GM23338 (cell line): ENCODE data around the gene FAM131A. TPM values are rescaled to one million over a fixed set of nuclear protein-coding genes. Genes with fewer than 3 reads are reported as not detected.

Source experiments
- ATAC-seq: fragments of 200-7000 bp; cut with Tn5 transposase; 3 replicates; pipeline ENCODE4 v1.9.1; 2020
- DNase-seq: peaks from one replicate; pipeline ENCODE4 v3.0.0-alpha.2; 2015; ENCODE audit warnings: low spot score
- H2AFZ ChIP-seq: fragments of 200-600 bp; sonication (generic); 2 replicates; pipeline ENCODE4 v1.8.0; 2016; ENCODE audit warnings: antibody characterized with exemption, mild to moderate bottlenecking, moderate library complexity
- H3F3A ChIP-seq: fragments of 200-600 bp; sonication (generic); replicated peaks from 2 replicates; pipeline ENCODE4 v1.8.0; 2017; ENCODE audit warnings: antibody characterized with exemption, mixed run types, low read depth
- H3K27ac ChIP-seq: fragments of 200-600 bp; sonication (generic); 2 replicates; pipeline ENCODE4 v1.6.1; 2016; ENCODE audit warnings: low read depth
- H3K27me3 ChIP-seq: fragments of 200-600 bp; sonication (generic); 2 replicates; pipeline ENCODE4 v1.8.0; 2016; ENCODE audit warnings: mild to moderate bottlenecking, mixed run types, moderate library complexity; ENCODE audit not compliant: insufficient read depth
- H3K36me3 ChIP-seq: fragments of 200-600 bp; sonication (generic); 2 replicates; pipeline ENCODE4 v1.8.0; 2016; ENCODE audit warnings: mild to moderate bottlenecking; ENCODE audit not compliant: insufficient read depth
- H3K4me1 ChIP-seq: fragments of 200-600 bp; sonication (generic); 2 replicates; pipeline ENCODE4 v1.8.0; 2016; ENCODE audit warnings: mild to moderate bottlenecking, moderate library complexity; ENCODE audit not compliant: insufficient read depth
- H3K4me2 ChIP-seq: fragments of 200-600 bp; sonication (generic); 2 replicates; pipeline ENCODE4 v1.7.1; 2017; ENCODE audit warnings: mixed run types
- H3K4me3 ChIP-seq: fragments of 200-600 bp; sonication (generic); 2 replicates; pipeline ENCODE4 v1.6.1; 2016; ENCODE audit warnings: mixed run types
- H3K79me2 ChIP-seq: fragments of 200-600 bp; sonication (generic); replicated peaks from 2 replicates; pipeline ENCODE4 v1.8.0; 2017; ENCODE audit warnings: mild to moderate bottlenecking; ENCODE audit not compliant: insufficient read depth
- H3K9me2 ChIP-seq: fragments of 200-600 bp; sonication (generic); 2 replicates; pipeline ENCODE4 v1.8.0; 2017; ENCODE audit not compliant: insufficient read depth
- H4K20me1 ChIP-seq: fragments of 200-600 bp; sonication (generic); replicated peaks from 2 replicates; pipeline ENCODE4 v1.8.0; 2017; ENCODE audit warnings: mild to moderate bottlenecking; ENCODE audit not compliant: insufficient read depth
- H3K27ac Mint-ChIP-seq: 2 replicates; pipeline ENCODE4 v1.8.0; 2020; ENCODE audit warnings: inconsistent platforms, mild to moderate bottlenecking, moderate library complexity, mixed read lengths
- H3K27me3 Mint-ChIP-seq: 3 replicates; pipeline ENCODE4 v1.8.0; 2022; ENCODE audit warnings: low read depth, mild to moderate bottlenecking, moderate library complexity, mixed read lengths, inconsistent platforms; ENCODE audit not compliant: insufficient read depth, poor library complexity
- H3K36me3 Mint-ChIP-seq: 3 replicates; pipeline ENCODE4 v1.8.0; 2021; ENCODE audit warnings: low read depth, mild to moderate bottlenecking, inconsistent platforms, moderate library complexity, mixed read lengths
- H3K4me1 Mint-ChIP-seq: 3 replicates; pipeline ENCODE4 v1.8.0; 2020; ENCODE audit warnings: mild to moderate bottlenecking, inconsistent platforms, mixed read lengths
- H3K4me3 Mint-ChIP-seq: 3 replicates; pipeline ENCODE4 v1.8.0; 2021; ENCODE audit warnings: moderate library complexity, mild to moderate bottlenecking, inconsistent platforms, mixed read lengths
- H3K9me3 Mint-ChIP-seq: 3 replicates; pipeline ENCODE4 v1.8.0; 2020; ENCODE audit warnings: moderate library complexity, mild to moderate bottlenecking, inconsistent platforms, mixed read lengths
- CTCF ChIP-seq, 2 experiments: fragments of 200-600 bp in 1 of 2; sonication (generic) in 1 of 2; conservative IDR thresholded peaks; 2 replicates each; pipeline versions ENCODE4 v1.5.1 to v1.6.1; 2016 to 2017; ENCODE audit warnings: antibody characterized with exemption in 2 of 2, low read depth in 2 of 2, mild to moderate bottlenecking in 2 of 2, moderate library complexity in 1 of 2
- EZH2phosphoT487 ChIP-seq: fragments of 200-600 bp; sonication (generic); IDR thresholded peaks from one replicate; pipeline ENCODE4 v1.8.1; 2018; ENCODE audit warnings: antibody characterized with exemption; ENCODE audit not compliant: unreplicated experiment
- NANOG ChIP-seq: IDR thresholded peaks from 2 replicates; pipeline ENCODE4 v1.6.1; 2016; ENCODE audit warnings: antibody characterized with exemption, borderline replicate concordance
- POLR2AphosphoS5 ChIP-seq: IDR thresholded peaks from 2 replicates; pipeline ENCODE4 v1.6.1; 2016; ENCODE audit warnings: antibody characterized with exemption, low read depth
- REST ChIP-seq: IDR thresholded peaks from one replicate; pipeline ENCODE4 v1.6.1; 2018; ENCODE audit warnings: antibody characterized with exemption; ENCODE audit not compliant: unreplicated experiment
- ZNF114 ChIP-seq: fragments of 250-450 bp; sonication (Bioruptor Pico); IDR thresholded peaks from 2 replicates; pipeline ENCODE4 v1.5.0; 2020; ENCODE audit warnings: mild to moderate bottlenecking, moderate library complexity
- ZNF331 ChIP-seq: fragments of 250-450 bp; sonication (Bioruptor Pico); IDR thresholded peaks from 2 replicates; pipeline ENCODE4 v1.5.0; 2020; ENCODE audit warnings: low read depth, mild to moderate bottlenecking, moderate library complexity
- ZNF462 ChIP-seq: fragments of 250-450 bp; sonication (Bioruptor Pico); IDR thresholded peaks from 2 replicates; pipeline ENCODE4 v1.5.0; 2020; ENCODE audit warnings: mild to moderate bottlenecking, moderate library complexity
- polyA plus RNA-seq: library from polyadenylated mRNA; unstranded; fragments of >200 nt; fragmentation: Nextera tagmentation; extraction: Ambion mirVana; gene quantifications from 2 replicates; pipeline ENCODE4 v1.2.1, GENCODE V29; 2016
- total RNA-seq: library from RNA; depleted of rRNA; stranded (reverse); fragments of >200 nt; shearing (Covaris generic); gene quantifications from 2 replicates; pipeline ENCODE4 v1.2.3, GENCODE V29; 2014

Gene FAM131A
- total and polyA plus RNA-seq, 2 experiments from 2014 or later, result 6.7 to 31.8 TPM

DNA sequence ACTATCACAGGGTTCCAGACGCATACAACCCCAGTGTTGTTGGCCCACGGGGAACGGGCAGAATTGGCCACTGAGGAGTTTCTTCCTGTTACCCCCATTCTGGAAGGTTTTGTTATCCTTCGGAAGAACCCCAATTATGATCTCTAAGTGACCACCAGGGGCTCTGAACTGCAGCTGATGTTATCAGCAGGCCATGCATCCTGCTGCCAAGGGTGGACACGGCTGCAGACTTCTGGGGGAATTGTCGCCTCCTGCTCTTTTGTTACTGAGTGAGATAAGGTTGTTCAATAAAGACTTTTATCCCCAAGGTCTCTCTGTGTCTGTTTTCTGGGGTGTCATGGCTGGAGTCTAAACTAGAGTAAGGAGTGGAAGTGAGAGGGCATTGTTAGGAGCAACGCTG is 28.7 kb upstream of the FAM131A start:
- Histone ChIP-seq H3K27ac (no peak overlapping the region), H2AFZ (no peak overlapping the region), H3K4me3 (no peak overlapping the region), H3K9me2 (no peaks in the 10 kb centered on the region), H3F3A (peaks cover 10% of the 10 kb centered on the region; the same call in 1 of the 2 replicates), H3K27me3 (no peaks in the 10 kb centered on the region), H4K20me1 (0 out of 2 replicates have a peak, but pooled peaks cover 13% of the 10 kb centered on the region), H3K36me3 (peaks cover 31% of the 10 kb centered on the region), H3K4me1 (no peaks in the 10 kb centered on the region), H3K4me2 (no peak overlapping the region), H3K79me2 (peaks cover 9% of the 10 kb centered on the region)
- Mint-ChIP-seq H3K4me3 (no peak overlapping the region), H3K27ac (no peak overlapping the region), H3K27me3 (peaks cover 15% of the 10 kb centered on the region), H3K9me3 (no peaks in the 10 kb centered on the region), H3K4me1 (no peaks in the 10 kb centered on the region), H3K36me3 (peaks cover 66% of the 10 kb centered on the region)
- ATAC-seq (no peak), DNase-seq (no peak)
- TF ChIP-seq POLR2AphosphoS5, result no peak
- TF ChIP-seq CTCF (conservative IDR thresholded peaks at IDR 0.05; ENCODE audit: low read depth in 2 of 2), result peak in 1 of 2 experiments; percentile 14; a peak in 1 of 4 replicates
- TF ChIP-seq NANOG, result no peak

GRCh38 chr3:184311633-184312032 is 25.8 kb upstream of the FAM131A start:
- H3K4me3 Mint-ChIP-seq, result no peak overlapping the region; the same call in 2 of the 3 replicates
- Histone ChIP-seq H3K79me2 (peaks cover 20% of the 10 kb centered on the region), H3K4me2 (no peak overlapping the region), H4K20me1 (peaks cover 8% of the 10 kb centered on the region), H3K4me1 (peaks cover 8% of the 10 kb centered on the region), H2AFZ (no peak overlapping the region), H3K27ac (no peak overlapping the region), H3K4me3 (no peak overlapping the region), H3K36me3 (peaks cover 15% of the 10 kb centered on the region), H3K27me3 (no peaks in the 10 kb centered on the region), H3F3A (peaks cover 8% of the 10 kb centered on the region; the same call in 1 of the 2 replicates), H3K9me2 (no peaks in the 10 kb centered on the region)
- DNase-seq, result no peak
- no peak for ATAC-seq
- no peaks in the 10 kb centered on the region for H3K9me3 Mint-ChIP-seq
- H3K27ac Mint-ChIP-seq, result no peak overlapping the region
- peaks cover 48% of the 10 kb centered on the region for H3K36me3 Mint-ChIP-seq
- H3K27me3 Mint-ChIP-seq, result peaks cover 17% of the 10 kb centered on the region
- H3K4me1 Mint-ChIP-seq, result peaks cover 5% of the 10 kb centered on the region
- TF ChIP-seq ZNF462 (CRISPR knock-in tag) (no peak), REST (no peak), POLR2AphosphoS5 (no peak), NANOG (no peak), EZH2phosphoT487 (no peak), ZNF114 (CRISPR knock-in tag) (no peak), ZNF331 (CRISPR knock-in tag) (no peak)
